Measurements from ENCODE around the gene GRID1.

The GRID1 gene

DNA sequence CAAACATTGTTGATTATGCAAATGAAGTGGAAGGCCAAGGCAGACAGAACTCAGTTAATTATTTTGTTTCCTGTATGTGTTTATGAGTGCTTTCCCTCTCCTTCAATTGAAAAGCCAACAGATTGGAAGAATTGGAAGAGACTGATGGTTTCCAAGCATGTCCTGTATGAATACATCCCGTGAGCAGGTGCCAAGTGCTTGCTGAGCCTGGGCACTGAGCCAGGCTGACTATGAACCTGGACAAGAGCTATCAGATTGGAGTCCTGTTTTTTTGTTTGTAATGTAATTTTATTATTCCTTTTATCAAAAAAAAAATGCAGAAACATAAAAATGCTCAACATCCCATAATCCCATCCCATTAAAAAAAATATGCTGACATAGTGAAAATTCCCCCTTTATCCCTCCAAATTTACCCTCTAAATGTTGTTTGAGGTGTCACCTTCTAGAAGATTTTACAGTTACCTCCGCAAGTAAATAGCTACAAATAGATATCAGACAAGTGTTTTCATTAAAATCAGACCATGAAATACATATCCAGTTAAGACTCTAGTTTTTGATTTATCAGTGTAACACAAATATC lies 449.5 kb downstream of the GRID1 start:
- DNase-seq, result no peak

- no peak for DNase-seq
These were observed 450.3 kb downstream of the GRID1 start for GRCh38 chr10:85916286-85916685.

GRCh38 chr10:85915245-85915846 lies 451.2 kb downstream of the GRID1 start:
- no peak for DNase-seq

GRCh38 chr10:85914720-85915119 lies 451.9 kb downstream of the GRID1 start:
- no peak for DNase-seq

DNA sequence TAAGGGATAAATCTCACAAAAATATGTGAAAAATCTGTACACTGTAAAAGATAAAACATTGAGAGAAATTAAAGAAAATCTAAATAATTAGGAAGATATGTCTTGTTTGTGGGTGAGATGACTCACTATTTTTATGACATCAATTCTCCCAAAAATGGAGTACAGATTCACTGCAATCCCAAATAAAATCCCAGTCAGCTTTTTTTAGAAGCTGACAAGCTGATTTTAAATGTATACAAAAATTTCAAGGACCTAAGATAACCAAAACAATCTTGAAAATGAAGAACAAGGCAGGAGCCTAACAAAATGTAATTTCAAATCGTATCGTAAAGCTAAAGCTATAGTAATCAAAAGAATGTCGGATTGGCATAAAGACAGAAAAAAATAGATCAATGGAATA lies 458.1 kb downstream of the GRID1 start:
- no peak for DNase-seq

DNA sequence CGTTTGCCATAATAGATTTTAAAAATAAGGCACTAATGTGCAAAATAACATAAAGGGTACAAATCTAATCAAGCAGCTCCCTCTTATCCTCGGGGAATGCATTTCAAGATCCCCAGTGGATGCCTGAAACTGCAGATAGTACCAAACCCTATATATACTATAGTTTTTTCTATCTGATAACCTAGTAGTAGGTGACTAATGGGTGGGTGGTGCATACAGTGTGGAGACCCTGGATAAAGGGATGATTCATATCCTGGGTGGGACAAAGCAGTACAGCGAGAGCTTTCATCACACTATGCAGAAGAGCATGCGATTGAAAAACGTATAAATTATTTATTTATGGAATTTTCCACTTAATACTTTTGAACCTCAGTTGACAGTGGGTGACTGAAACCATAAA lies 464.5 kb downstream of the GRID1 start:
- no peak for DNase-seq

DNA sequence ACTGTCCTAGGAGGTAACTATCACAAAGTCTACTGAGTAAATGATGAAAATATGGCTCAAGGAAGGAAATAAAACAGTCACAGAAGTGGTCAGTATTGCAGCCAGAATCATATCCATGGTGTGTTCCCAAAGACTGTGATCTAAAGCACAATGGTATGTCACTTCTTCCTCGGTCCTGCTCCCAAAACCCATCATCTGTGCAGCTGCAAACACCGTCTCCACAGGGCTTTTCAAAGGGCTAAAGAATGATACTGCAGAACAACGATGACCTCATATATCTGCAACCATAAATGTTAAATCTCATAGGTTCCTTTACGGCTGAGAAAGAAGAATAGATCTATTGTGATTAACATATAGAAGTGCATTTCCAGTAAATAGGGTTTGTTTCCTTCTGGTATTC lies 465.0 kb downstream of the GRID1 start:
- DNase-seq, result no peak

GRCh38 chr10:85900487-85900886 lies 466.1 kb downstream of the GRID1 start:
- DNase-seq, result no peak

- DNase-seq, result no peak
These were observed 466.5 kb downstream of the GRID1 start for GRCh38 chr10:85900061-85900460.

- DNase-seq, result no peak
These were observed 475.1 kb downstream of the GRID1 start for GRCh38 chr10:85891472-85891871.

DNA sequence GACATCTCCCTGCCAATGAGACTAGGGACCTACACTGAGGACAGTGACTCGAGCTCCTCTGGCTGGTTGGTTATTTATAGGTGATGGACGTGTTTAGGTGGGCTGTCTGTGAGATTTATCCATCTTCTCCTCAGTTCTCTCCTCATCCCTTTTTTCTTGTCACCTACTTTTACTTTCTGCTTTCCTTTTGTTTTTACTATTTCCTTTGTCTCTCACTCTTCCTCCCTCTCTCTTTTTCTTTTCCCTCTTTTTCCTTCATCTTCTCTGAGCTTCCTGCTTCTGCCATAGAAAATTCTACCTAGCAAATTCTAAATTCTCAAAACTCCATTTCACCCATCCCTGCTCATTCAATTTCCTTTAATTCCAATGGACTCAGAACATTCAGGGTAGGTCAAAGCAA lies 478.0 kb downstream of the GRID1 start:
- no peak for DNase-seq

- no peak for DNase-seq
These were observed 478.6 kb downstream of the GRID1 start for GRCh38 chr10:85888004-85888403.

DNA sequence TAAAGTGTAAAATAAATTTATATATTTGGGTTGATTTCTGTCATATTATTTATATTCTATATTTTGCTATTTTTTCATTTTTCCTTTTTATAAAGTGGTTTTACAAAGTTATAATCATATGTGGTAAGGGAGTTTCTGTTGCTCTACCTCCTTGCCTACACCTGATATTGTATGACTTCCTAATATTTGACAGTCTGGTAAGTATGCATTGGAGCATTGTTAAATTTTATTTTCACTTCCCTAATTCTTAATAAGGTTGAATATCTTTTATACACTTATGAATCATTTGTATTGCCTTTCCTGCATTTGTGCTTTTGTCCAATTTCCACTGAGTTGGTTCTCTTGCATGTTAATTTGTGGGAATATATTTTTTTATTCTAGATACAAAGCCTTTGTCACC lies 492.4 kb downstream of the GRID1 start:
- no peak for DNase-seq

DNA sequence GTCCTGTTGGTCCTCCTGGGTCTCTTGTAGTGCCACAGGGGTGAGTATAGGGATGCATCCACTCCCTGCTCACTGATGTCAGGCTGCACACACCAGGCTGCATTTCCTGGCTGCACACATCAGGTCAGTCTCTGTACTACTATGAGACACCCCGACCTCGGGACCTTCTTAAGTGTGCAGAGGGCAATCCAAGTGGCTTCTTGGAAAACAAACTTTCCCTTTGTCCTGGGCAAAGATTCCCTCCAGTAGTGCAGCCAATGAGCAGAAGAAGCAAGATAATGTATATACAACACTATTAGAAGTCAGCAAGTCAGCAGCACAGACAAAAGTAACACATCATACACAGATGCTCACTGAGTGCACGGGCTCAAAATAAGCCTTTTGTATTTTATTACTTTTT lies 493.5 kb downstream of the GRID1 start:
- DNase-seq, result no peak

DNA sequence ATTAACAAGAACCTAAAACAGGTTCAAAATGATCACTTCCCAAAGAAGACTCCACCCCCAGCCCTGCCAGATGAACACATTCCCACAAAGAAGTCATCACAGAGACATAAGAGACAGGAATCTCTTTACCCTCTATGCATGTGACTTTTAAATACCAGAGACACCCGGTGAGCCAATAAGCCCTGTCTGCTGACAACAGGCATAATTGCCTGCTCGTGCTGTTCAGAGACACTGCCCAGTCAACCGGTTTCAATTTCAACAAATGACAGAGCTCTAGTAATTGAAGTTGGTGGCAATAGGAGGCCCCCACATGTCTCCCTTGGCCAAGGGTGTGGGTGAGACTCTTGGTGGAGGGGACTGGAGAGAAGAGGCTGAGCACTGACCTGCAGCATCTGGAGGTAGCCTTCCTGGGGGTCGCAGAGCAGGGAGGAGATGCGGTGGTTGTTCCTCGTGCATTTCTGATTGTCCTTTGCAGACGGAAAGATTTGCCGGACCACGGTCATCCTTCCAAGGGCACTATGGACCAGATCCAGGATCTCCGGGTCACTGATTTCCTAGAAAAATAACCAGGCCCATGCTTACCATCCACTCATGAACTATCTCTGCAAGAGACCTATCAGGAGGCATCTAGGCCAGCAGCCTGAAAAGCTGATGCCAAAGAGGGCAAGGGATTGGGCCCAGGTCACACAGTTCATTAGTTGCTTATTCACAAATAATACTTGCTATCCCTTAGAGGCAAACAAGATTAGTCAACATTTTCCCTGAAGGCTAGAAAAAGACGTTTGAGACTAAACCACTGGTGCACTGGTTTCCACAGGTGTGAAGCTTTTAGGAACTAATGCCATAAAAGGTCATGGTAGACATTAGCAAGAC lies 497.7 kb downstream of the GRID1 start:
- no peak for DNase-seq

- DNase-seq, result no peak
These were observed 501.6 kb downstream of the GRID1 start for GRCh38 chr10:85864868-85865526.

GRCh38 chr10:85864173-85864549 lies 502.4 kb downstream of the GRID1 start:
- no peak for DNase-seq

DNA sequence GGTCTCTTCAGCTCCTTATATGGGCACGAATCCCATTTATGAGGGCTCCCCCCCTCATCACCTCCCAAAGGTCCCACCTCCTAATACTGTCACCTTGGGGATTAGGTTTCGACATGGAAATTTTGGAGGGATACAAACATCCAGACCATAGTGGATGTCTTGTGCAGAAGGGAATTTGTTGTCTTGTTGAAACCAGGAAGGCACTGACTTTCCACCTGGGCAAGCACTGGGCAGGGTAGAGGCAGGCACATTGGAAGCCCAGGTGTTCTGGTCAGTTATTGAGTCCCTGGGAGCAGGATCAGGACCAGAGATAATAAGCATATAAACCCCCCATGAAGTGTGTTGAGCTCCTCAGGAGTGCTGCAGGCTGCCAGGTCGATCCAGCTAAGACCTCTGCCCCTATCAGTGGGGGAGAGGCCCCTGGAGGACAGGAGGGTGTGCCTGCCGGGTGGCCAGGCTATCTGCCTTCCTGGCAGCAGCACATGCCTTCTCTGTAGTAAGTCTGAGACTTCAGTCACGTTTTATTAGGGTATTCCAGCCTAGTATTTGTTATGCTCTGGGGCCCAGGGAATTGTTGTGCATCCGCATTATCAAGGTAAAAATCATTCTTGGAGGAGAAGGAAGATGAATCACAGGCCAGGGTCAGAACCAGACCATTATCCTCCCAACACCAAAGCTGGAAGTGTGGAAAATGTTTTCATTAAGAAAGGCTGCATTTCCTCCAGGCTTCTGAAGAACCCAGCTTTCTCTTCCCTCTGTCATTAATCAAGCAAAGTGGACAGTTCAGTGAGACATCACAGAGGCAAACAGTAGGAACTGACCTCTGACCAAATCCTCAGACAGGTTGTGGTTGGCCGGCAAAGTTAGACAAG lies 503.1 kb downstream of the GRID1 start:
- no peak for DNase-seq

- no peak for DNase-seq
These were observed 503.8 kb downstream of the GRID1 start for GRCh38 chr10:85862771-85863170.

DNA sequence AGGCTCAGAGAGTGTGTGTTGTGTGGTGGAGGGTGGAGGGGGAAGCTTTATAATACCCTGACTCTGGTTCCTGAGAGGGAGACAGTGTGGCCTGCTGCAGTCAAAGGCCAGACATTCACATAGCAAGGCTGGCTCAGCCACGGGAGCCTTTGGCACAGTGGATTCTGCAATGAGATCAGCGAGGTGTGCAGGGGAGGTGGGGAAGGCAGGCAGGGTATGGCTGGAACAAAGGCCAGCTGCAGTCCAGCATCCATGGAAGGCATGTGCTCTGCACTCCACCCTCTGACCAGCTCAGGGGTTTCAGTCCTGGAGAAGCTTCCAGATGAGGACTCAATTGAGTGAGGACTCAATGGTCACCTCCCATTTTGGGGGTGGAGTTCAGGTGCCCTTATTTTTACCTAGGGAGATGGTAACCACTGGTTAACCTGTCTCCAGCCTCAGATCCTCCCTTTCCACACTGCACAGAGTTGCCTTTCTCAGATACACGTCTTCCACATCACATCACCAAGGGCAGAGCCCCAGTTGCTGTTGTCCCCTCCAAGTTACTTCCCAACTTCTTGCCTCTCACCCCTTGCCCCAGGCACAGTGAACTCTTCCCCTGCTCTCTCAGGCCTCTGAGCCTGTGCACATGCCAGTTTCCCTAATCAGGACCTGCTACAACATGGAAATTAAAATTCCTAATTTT lies 504.9 kb downstream of the GRID1 start:
- no peak for DNase-seq

GRCh38 chr10:85859859-85860258 lies 506.7 kb downstream of the GRID1 start:
- no peak for DNase-seq

Measured in stimulated activated CD4-positive, alpha-beta T cell treated with anti-CD3 and anti-CD28 coated beads, Interleukin-15, amount 100 ng/mL, for 24 hours (primary cell).